GM21515 (cell line): ENCODE results near the gene HBA1.
"Not testable (repeated sequence)": the region's sequence is repeated elsewhere in the genome, so short reads cannot be mapped to it uniquely, and the experiment has no call there.

Experiments used
- ATAC-seq: cut with Tn5 transposase; IDR thresholded peaks from one replicate; pipeline ENCODE4 v1.9.1; 2021; ENCODE audit not compliant: unreplicated experiment

HBA1 gene

DNA sequence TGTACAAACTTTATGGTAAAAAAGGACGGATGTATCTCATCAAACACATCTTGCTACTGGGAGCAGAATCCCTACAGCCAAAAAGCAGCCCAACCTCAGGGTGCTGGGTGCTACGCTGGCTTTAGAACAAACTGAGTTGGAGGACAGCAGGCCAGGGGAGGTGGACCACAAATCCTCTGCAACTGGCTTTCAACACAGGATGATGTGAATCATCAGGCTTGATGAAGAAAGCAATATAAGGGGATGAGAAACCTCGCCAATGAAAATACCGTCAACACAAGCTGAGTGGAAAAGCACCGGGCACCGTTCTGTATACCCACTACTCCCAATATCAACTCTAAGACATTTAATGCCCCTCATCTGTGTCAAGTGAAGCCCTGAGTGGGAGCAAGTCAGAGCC is 18.0 kb downstream of the HBA1 start:
- ATAC-seq, result no peak

DNA sequence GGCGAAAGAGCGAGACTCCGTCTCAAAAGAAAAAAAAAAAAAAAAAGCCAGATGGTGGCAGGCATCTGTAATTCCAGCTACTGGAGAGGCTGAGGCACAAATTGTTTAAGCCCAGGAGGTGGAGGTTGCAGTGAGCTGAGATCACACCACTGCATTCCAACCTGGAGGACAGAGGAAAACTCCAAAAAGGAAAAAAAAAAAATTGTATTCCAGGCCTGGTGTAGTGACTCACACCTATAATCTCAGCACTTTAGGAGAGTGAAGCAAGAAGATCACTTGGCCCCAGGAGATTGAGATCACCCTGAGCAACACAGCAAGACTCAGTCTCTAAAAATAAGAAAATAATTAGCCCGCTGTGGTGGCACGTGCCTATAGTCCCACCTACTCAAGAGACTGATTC is 23.9 kb downstream of the HBA1 start:
- ATAC-seq, result no peak

DNA sequence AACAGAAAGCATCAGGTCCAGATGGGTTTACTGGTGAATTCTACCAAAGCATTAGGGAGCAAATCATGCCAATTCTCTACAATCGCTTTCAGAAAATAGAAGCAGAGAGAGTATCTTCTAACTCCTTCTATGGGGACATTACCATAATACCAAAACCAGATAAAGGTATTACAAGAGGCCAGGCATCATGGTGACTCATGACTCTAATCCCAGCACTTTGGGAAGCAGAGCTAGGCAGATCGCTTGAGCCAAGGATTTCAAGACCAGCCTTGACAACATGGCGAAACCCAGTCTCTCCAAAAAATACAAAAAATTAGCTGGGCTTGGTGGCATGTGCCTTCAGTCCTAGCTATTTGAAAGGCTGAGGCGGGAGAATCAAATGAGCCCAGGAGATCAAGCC is 26.8 kb downstream of the HBA1 start:
- ATAC-seq, result no peak

GRCh38 chr16:204046-204445 is 27.6 kb downstream of the HBA1 start:
- ATAC-seq, result not testable (repeated sequence)

DNA sequence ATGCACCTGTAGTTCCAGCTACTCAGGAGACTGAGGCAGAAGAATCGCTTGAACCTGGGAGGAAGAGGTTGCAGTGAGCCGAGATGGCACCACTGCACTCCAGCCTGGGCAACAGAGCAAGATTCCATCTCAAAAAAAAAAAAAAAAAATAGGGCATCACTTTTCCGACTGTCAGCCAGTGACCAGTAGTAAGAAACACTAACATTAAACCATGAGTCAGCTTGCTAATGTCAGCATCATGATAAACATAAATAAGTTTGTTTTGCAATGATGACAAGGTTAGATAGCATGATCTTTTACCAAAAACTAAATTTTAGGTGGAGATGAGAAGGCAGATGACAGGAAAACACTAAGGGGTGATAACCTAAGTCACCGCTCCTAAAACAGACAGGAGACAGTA is 32.9 kb downstream of the HBA1 start:
- not testable (repeated sequence) for ATAC-seq

DNA sequence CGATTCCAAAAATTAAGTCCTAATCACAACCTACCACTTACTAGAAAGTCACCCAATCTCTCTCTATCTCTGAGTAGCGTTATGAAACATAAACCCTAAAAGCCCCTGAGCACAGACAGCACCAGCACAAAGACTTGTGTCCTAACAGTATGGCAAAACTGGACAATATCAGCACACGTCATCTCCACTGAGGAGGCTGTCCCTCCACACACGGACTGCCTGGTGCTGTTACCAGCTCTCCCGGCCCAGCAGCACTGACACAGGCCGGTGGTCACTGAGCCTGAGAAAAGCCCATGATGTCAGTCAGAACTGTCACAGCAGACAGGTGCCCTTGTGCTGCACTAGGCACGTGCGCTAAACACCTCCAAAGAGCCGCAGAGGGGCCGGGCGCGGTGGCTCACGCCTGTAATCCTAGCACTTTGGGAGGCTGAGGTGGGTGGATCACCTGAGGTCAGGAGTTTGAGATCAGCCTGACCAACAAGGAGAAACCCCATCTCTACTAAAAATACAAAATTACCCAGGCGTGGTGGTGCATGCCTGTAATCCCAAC is 35.2 kb downstream of the HBA1 start:
- ATAC-seq, result not testable (repeated sequence)

DNA sequence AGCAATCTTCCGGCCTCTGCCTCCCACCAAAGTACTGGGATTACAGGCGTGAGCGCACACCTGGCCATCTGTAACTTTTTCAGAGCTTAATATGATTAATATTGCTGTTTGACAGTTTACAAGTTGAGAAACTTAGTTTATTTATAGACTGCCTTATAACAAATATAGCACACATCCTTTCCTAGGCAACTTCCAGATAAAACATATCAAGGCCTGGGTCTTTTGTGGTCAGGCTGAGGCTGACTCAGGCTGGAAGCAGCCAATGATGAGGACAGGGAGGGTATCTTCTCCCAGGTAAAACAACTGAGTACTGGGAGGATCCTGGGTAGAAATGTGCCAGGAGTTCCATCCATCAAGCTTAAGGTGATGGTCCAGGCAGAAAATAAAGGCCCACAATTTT is 36.5 kb downstream of the HBA1 start:
- no peak for ATAC-seq

DNA sequence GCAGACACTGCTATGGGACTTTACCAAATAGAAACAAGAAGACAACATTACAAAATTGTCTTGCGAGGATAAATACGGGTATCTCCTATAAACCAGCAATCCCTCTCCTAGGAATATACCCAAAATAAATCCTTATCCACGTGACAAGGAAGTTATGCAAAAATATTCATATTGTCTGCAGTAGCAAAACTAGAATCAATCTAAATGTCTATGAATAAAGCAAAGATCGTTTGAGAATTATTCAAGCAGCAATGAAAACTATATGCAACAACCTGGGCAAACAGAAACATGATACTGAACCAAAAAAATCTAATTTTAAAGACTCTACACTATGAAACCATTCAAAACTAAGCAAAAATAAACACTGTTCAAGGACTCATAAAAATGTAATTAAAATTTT is 43.5 kb downstream of the HBA1 start:
- no peak for ATAC-seq
